SK-N-SH (cell line): ENCODE results near the gene NOP53. TPM values are rescaled to one million over a fixed set of nuclear protein-coding genes. Genes with fewer than 3 reads are reported as not detected.

ENCODE experiments used
- CTCF ChIA-PET: fragments of 300-600, 350-600 bp; formaldehyde crosslinking; extraction: SDS; loops from one replicate; lab custom pipeline; 2021; lab: Yijun Ruan, JAX
- POLR2A ChIA-PET: fragments of 350-600 bp; sonication (Branson Sonifier 250); formaldehyde crosslinking; extraction: SDS; loops from one replicate; lab custom pipeline; 2020; ENCODE audit warnings: antibody characterized with exemption, inconsistent platforms; lab: Yijun Ruan, JAX
- DNase-seq: peaks from one replicate; pipeline ENCODE4 v3.0.0; 2012
- H2AFZ ChIP-seq: fragments of 200-600 bp; sonication (generic); 2 replicates; pipeline ENCODE4 v1.8.1; 2016; ENCODE audit warnings: antibody characterized with exemption, mild to moderate bottlenecking, low read depth
- H3F3A ChIP-seq: fragments of 200-600 bp; sonication (generic); replicated peaks from 2 replicates; pipeline ENCODE3; 2016; ENCODE audit warnings: antibody characterized with exemption, mild to moderate bottlenecking; ENCODE audit not compliant: insufficient read depth
- H3K27ac ChIP-seq, 2 experiments: fragments of 200-500 bp in 1 of 2; fragments of 200-600 bp in 1 of 2; sonication (Bioruptor generic) in 1 of 2; sonication (generic), shearing (Covaris generic) in 1 of 2; 2 replicates each; pipeline versions ENCODE4 v1.5.1 to v1.6.1; 2014 to 2016; ENCODE audit warnings: low read depth in 2 of 2, inconsistent platforms in 1 of 2, low read length in 1 of 2, mild to moderate bottlenecking in 1 of 2, mixed read lengths in 1 of 2
- H3K27me3 ChIP-seq: fragments of 200-600 bp; sonication (generic), shearing (Covaris generic); 2 replicates; pipeline ENCODE4 v1.6.1; 2016; ENCODE audit warnings: mixed run types; ENCODE audit not compliant: insufficient read depth
- H3K36me3 ChIP-seq, 2 experiments: fragments of 200-500 bp in 1 of 2; fragments of 200-600 bp in 1 of 2; sonication (Bioruptor generic) in 1 of 2; sonication (generic) in 1 of 2; replicated peaks in 1 of 2; 2 replicates each; pipeline versions ENCODE3 to v1.5.1; 2014 to 2016; ENCODE audit warnings: low read length in 1 of 2, mild to moderate bottlenecking in 1 of 2; ENCODE audit not compliant: insufficient read depth in 2 of 2, control insufficient read depth in 1 of 2
- H3K4me1 ChIP-seq, 2 experiments: fragments of 200-500 bp in 1 of 2; fragments of 200-600 bp in 1 of 2; sonication (Bioruptor generic) in 1 of 2; sonication (generic), shearing (Covaris generic) in 1 of 2; 2 replicates each; pipeline versions ENCODE4 v1.5.1 to v1.6.1; 2014 to 2016; ENCODE audit warnings: low read depth in 1 of 2, low read length in 1 of 2, mixed run types in 1 of 2; ENCODE audit not compliant: insufficient read depth in 2 of 2, control insufficient read depth in 1 of 2
- H3K4me2 ChIP-seq: fragments of 200-600 bp; sonication (generic), shearing (Covaris generic); 2 replicates; pipeline ENCODE4 v1.6.1; 2017; ENCODE audit warnings: mixed run types
- H3K4me3 ChIP-seq, 2 experiments: fragments of 200-500 bp in 1 of 2; fragments of 200-600 bp in 1 of 2; sonication (Bioruptor generic) in 1 of 2; sonication (generic), shearing (Covaris generic) in 1 of 2; 2 replicates each; pipeline versions ENCODE4 v1.5.1 to v1.8.1; 2014 to 2016; ENCODE audit warnings: low read depth in 2 of 2, inconsistent platforms in 1 of 2, low read length in 1 of 2, mild to moderate bottlenecking in 1 of 2, mixed read lengths in 1 of 2, moderate library complexity in 1 of 2
- H3K79me2 ChIP-seq: fragments of 200-600 bp; sonication (generic); 2 replicates; pipeline ENCODE4 v1.8.1; 2017; ENCODE audit warnings: mild to moderate bottlenecking; ENCODE audit not compliant: insufficient read depth
- H3K9ac ChIP-seq: fragments of 200-600 bp; sonication (generic); 2 replicates; pipeline ENCODE4 v1.6.1; 2017; ENCODE audit warnings: mixed run types
- H3K9me2 ChIP-seq: fragments of 200-600 bp; sonication (generic); 2 replicates; pipeline ENCODE4 v1.6.1; 2017; ENCODE audit warnings: mixed run types
- H3K9me3 ChIP-seq: fragments of 200-600 bp; sonication (generic); 2 replicates; pipeline ENCODE4 v1.6.1; 2017; ENCODE audit warnings: mixed run types, mild to moderate bottlenecking, moderate library complexity
- H4K20me1 ChIP-seq: fragments of 200-600 bp; sonication (generic); 2 replicates; pipeline ENCODE4 v1.6.1; 2017; ENCODE audit warnings: mild to moderate bottlenecking, mixed run types; ENCODE audit not compliant: insufficient read depth
- CHD2 ChIP-seq: fragments of 150-350 bp; IDR thresholded peaks from 2 replicates; pipeline ENCODE4 v1.6.1; 2018; ENCODE audit warnings: low read length; ENCODE audit not compliant: partially characterized antibody
- EP300 ChIP-seq, 2 experiments: IDR thresholded peaks; 2 replicates each; pipeline versions ENCODE4 v1.4.0 to v1.6.1; 2012; ENCODE audit warnings: borderline replicate concordance in 1 of 2, low read depth in 1 of 2, low read length in 1 of 2
- EZH2phosphoT487 ChIP-seq: fragments of 200-600 bp; sonication (generic); IDR thresholded peaks from 2 replicates; pipeline ENCODE4 v1.6.1; 2017; ENCODE audit warnings: low read depth, mixed run types, mild to moderate bottlenecking, antibody characterized with exemption, moderate library complexity, borderline replicate concordance
- FOSL2 ChIP-seq: IDR thresholded peaks from 2 replicates; pipeline ENCODE4 v1.4.0; 2012; ENCODE audit warnings: low read depth, mild to moderate bottlenecking, moderate library complexity, borderline replicate concordance
- GABPA ChIP-seq: IDR thresholded peaks from 2 replicates; pipeline ENCODE4 v1.4.0; 2012; ENCODE audit warnings: low read depth, mild to moderate bottlenecking
- GATA2 ChIP-seq: sonication (generic); formaldehyde crosslinking; IDR thresholded peaks from 2 replicates; pipeline ENCODE4 v1.5.0; 2020; ENCODE audit warnings: mild to moderate bottlenecking, missing genetic modification reagents
- IRF3 ChIP-seq: fragments of 150-350 bp; IDR thresholded peaks from 2 replicates; pipeline ENCODE4 v1.6.1; 2016; ENCODE audit warnings: mild to moderate bottlenecking, low read depth, low read length
- JUND ChIP-seq: IDR thresholded peaks from 2 replicates; pipeline ENCODE4 v1.4.0; 2012
- MEF2A ChIP-seq: IDR thresholded peaks from 2 replicates; pipeline ENCODE4 v1.4.0; 2012; ENCODE audit warnings: low read depth, borderline replicate concordance
- MXI1 ChIP-seq: IDR thresholded peaks from 2 replicates; pipeline ENCODE4 v1.6.1; 2012; ENCODE audit warnings: mild to moderate bottlenecking, low read depth, low read length, improper control_type of control experiment
- NFIC ChIP-seq: IDR thresholded peaks from 2 replicates; pipeline ENCODE4 v1.4.0; 2012; ENCODE audit warnings: borderline replicate concordance
- NRF1 ChIP-seq: IDR thresholded peaks from 2 replicates; pipeline ENCODE4 v1.6.1; 2012; ENCODE audit warnings: low read depth, mild to moderate bottlenecking, low read length
- PBX3 ChIP-seq: IDR thresholded peaks from 2 replicates; pipeline ENCODE4; 2012
- POLR2AphosphoS5 ChIP-seq: IDR thresholded peaks from 2 replicates; pipeline ENCODE4 v1.6.1; 2012; ENCODE audit warnings: low read depth, low read length
- RAD21 ChIP-seq: IDR thresholded peaks from 2 replicates; pipeline ENCODE4 v1.6.1; 2012; ENCODE audit warnings: mild to moderate bottlenecking, low read length
- RCOR1 ChIP-seq: fragments of 150-350 bp; IDR thresholded peaks from 2 replicates; pipeline ENCODE4 v1.6.1; 2017; ENCODE audit warnings: antibody characterized with exemption, low read length
- REST ChIP-seq: IDR thresholded peaks from 2 replicates; pipeline ENCODE4 v1.6.1; 2012; ENCODE audit warnings: mild to moderate bottlenecking, low read depth, low read length, moderate library complexity
- RFX5 ChIP-seq: IDR thresholded peaks from 2 replicates; pipeline ENCODE4 v1.6.1; 2012; ENCODE audit warnings: mild to moderate bottlenecking, improper control_type of control experiment, low read length
- RXRA ChIP-seq: IDR thresholded peaks from 2 replicates; pipeline ENCODE4 v1.4.0; 2012; ENCODE audit warnings: low read depth, mild to moderate bottlenecking, borderline replicate concordance
- TCF12 ChIP-seq: IDR thresholded peaks from 2 replicates; pipeline ENCODE4 v1.4.0; 2012
- TEAD4 ChIP-seq: IDR thresholded peaks from 2 replicates; pipeline ENCODE4 v1.4.0; 2012; ENCODE audit warnings: mild to moderate bottlenecking, borderline replicate concordance; ENCODE audit not compliant: insufficient read depth
- YY1 ChIP-seq: IDR thresholded peaks from 2 replicates; pipeline ENCODE4 v1.4.0; 2012; ENCODE audit warnings: low read depth, mild to moderate bottlenecking
- WGBS: methylation state at CpG from one replicate; pipeline ENCODE4 v1.1.6; 2017; ENCODE audit warnings: low lambda C conversion rate; 5-methylcytosine and 5-hydroxymethylcytosine counted together
- polyA plus RNA-seq, 3 experiments: library from polyadenylated mRNA; depleted of rRNA; stranded (reverse); fragments of >200 nt; gene quantifications; 2 replicates each; pipeline ENCODE4 v1.2.3, GENCODE V29; 2012
- TF ChIP-seq, protein P1 (sequence below): IDR thresholded peaks from 2 replicates; pipeline ENCODE4 v1.4.0; 2012; ENCODE audit warnings: low read depth
- TF ChIP-seq, protein P2 (sequence below): fragments of 150-350 bp; IDR thresholded peaks from 2 replicates; pipeline ENCODE4 v1.6.1; 2017; ENCODE audit warnings: antibody characterized with exemption, low read length, low read depth, borderline replicate concordance

NOP53 gene
- polyA plus RNA-seq, 1 of the 3 experiments (the other 2 are of a cell fraction): 275 TPM

GRCh38 chr19:47729468-47729798, 15.9 kb upstream of the NOP53 start:
- Histone ChIP-seq H3K27ac (peak overlapping the region; percentile 16 to 79; a peak in 3 of 4 replicates), H3K9me2 (no peaks in the 10 kb centered on the region), H3K9me3 (no peaks in the 10 kb centered on the region), H2AFZ (no peak overlapping the region), H3K4me1 (peaks cover 7 to 8% of the 10 kb centered on the region in 2 experiments; a peak in 2 of 4 replicates), H3K4me3 (no peak overlapping the region; a peak in 1 of 4 replicates), H4K20me1 (peaks cover 13% of the 10 kb centered on the region; the same call in 1 of the 2 replicates), H3K9ac (peak overlapping the region; percentile 1; the same call in 1 of the 2 replicates), H3K79me2 (peaks cover 73% of the 10 kb centered on the region)
- ChIA-PET POLR2A (no interaction called here), CTCF (interaction anchor here (1.7 to 2.1 kb wide), 2 partner anchors 16 to 30 kb away, joined by 4 to 8 read pairs; partner anchors contain the start of gene EHD2)
- WGBS: 46% methylated on average over 8 of the region's 9 CpGs
- DNase-seq: no peak
- no peak for TF ChIP-seq GABPA
- TF ChIP-seq, protein P1, sequence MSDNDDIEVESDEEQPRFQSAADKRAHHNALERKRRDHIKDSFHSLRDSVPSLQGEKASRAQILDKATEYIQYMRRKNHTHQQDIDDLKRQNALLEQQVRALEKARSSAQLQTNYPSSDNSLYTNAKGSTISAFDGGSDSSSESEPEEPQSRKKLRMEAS: no peak
- TF ChIP-seq TEAD4: peak; percentile 66; the same call in 1 of the 2 replicates
- peak; percentile 78; the same call in 1 of the 2 replicates for TF ChIP-seq FOSL2
- no peak for TF ChIP-seq MEF2A
- no peak for TF ChIP-seq IRF3
- no peak for TF ChIP-seq RAD21
- TF ChIP-seq, protein P2, sequence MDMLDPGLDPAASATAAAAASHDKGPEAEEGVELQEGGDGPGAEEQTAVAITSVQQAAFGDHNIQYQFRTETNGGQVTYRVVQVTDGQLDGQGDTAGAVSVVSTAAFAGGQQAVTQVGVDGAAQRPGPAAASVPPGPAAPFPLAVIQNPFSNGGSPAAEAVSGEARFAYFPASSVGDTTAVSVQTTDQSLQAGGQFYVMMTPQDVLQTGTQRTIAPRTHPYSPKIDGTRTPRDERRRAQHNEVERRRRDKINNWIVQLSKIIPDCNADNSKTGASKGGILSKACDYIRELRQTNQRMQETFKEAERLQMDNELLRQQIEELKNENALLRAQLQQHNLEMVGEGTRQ: no peak
- TF ChIP-seq RFX5: no peak
- TF ChIP-seq TCF12: peak; percentile 48; the same call in 1 of the 2 replicates
- TF ChIP-seq CHD2: no peak
- TF ChIP-seq POLR2AphosphoS5: no peak
- no peak for TF ChIP-seq EZH2phosphoT487
- no peak for TF ChIP-seq PBX3
- no peak for TF ChIP-seq REST
- TF ChIP-seq GATA2: no peak
- no peak; the same call in 1 of the 2 replicates for TF ChIP-seq RXRA
- no peak for TF ChIP-seq NRF1
- no peak for TF ChIP-seq YY1
- no peak for TF ChIP-seq MXI1
- no peak for TF ChIP-seq RCOR1
- 0 out of 2 replicates have a peak, but pooled peaks have one; percentile 32 for TF ChIP-seq NFIC
- TF ChIP-seq EP300 (IDR thresholded peaks at IDR 0.05; ENCODE audit: borderline replicate concordance in 1 of 2, low read depth in 1 of 2, low read length in 1 of 2): peak in 1 of 2 experiments; percentile 25; a peak in 1 of 4 replicates
- TF ChIP-seq JUND: peak; percentile 61
- TF ChIP-seq, all 33 proteins: peak for 6
- H3K36me3 ChIP-seq: peaks cover 4 to 54% of the 10 kb centered on the region in 2 experiments
- peaks cover 42% of the 10 kb centered on the region for H3F3A ChIP-seq
- H3K4me2 ChIP-seq: peak overlapping the region; percentile 59
- H3K27me3 ChIP-seq: no peaks in the 10 kb centered on the region
